ENCODE measurements around the gene EPS8L1.

DNA sequence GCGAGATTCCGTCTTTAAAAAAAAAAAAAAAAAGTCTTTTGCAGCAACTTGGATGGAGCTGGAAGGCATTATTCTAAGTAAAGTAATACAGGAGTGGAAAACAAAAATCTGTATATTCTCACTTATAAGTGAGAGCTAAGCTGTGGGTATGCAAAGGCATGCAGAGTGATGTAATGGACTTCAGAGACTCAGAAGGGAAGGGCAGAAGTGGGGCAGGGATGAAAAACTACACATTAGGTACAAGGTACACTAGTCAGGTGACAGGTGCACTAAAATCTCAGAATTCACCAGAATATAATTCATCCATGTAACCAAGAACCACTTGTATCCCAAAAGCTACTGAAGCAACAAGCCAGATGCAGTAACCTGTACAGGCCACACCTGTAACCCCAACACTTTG lies 39.6 kb upstream of the EPS8L1 start:
- TF ChIP-seq, protein P1, sequence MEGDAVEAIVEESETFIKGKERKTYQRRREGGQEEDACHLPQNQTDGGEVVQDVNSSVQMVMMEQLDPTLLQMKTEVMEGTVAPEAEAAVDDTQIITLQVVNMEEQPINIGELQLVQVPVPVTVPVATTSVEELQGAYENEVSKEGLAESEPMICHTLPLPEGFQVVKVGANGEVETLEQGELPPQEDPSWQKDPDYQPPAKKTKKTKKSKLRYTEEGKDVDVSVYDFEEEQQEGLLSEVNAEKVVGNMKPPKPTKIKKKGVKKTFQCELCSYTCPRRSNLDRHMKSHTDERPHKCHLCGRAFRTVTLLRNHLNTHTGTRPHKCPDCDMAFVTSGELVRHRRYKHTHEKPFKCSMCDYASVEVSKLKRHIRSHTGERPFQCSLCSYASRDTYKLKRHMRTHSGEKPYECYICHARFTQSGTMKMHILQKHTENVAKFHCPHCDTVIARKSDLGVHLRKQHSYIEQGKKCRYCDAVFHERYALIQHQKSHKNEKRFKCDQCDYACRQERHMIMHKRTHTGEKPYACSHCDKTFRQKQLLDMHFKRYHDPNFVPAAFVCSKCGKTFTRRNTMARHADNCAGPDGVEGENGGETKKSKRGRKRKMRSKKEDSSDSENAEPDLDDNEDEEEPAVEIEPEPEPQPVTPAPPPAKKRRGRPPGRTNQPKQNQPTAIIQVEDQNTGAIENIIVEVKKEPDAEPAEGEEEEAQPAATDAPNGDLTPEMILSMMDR (IDR thresholded peaks at IDR 0.05; ENCODE audit: poor library complexity, severe bottlenecking) = no peak
- TF ChIP-seq, protein P2, sequence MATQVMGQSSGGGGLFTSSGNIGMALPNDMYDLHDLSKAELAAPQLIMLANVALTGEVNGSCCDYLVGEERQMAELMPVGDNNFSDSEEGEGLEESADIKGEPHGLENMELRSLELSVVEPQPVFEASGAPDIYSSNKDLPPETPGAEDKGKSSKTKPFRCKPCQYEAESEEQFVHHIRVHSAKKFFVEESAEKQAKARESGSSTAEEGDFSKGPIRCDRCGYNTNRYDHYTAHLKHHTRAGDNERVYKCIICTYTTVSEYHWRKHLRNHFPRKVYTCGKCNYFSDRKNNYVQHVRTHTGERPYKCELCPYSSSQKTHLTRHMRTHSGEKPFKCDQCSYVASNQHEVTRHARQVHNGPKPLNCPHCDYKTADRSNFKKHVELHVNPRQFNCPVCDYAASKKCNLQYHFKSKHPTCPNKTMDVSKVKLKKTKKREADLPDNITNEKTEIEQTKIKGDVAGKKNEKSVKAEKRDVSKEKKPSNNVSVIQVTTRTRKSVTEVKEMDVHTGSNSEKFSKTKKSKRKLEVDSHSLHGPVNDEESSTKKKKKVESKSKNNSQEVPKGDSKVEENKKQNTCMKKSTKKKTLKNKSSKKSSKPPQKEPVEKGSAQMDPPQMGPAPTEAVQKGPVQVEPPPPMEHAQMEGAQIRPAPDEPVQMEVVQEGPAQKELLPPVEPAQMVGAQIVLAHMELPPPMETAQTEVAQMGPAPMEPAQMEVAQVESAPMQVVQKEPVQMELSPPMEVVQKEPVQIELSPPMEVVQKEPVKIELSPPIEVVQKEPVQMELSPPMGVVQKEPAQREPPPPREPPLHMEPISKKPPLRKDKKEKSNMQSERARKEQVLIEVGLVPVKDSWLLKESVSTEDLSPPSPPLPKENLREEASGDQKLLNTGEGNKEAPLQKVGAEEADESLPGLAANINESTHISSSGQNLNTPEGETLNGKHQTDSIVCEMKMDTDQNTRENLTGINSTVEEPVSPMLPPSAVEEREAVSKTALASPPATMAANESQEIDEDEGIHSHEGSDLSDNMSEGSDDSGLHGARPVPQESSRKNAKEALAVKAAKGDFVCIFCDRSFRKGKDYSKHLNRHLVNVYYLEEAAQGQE (IDR thresholded peaks at IDR 0.05; ENCODE audit: borderline replicate concordance) = no peak
- TF ChIP-seq EP300 (conservative IDR thresholded peaks at IDR 0.05; ENCODE audit: poor library complexity, severe bottlenecking) (no peak), RAD21 (conservative IDR thresholded peaks at IDR 0.05) (no peak)
